Measurements from ENCODE around the gene YWHAG. TPM values are rescaled to one million over a fixed set of nuclear protein-coding genes. Genes with fewer than 3 reads are reported as not detected.

Gene YWHAG
- total and polyA plus RNA-seq, 2 experiments from 2014 or later = 82.2 to 179 TPM

GRCh38 chr7:76283254-76284159 lies 75.3 kb downstream of the YWHAG start:
- no peak overlapping the region for H3K27ac Mint-ChIP-seq
- Histone ChIP-seq H3K9me2 (ENCODE audit: insufficient read depth) (no peaks in the 10 kb centered on the region), H3K4me2 (peak overlapping the region; percentile 87), H3K4me1 (ENCODE audit: insufficient read depth) (peaks cover 9% of the 10 kb centered on the region), H3K27ac (ENCODE audit: low read depth) (no peak overlapping the region), H2AFZ (no peak overlapping the region; the same call in 1 of the 2 replicates), H3K36me3 (ENCODE audit: insufficient read depth) (no peaks in the 10 kb centered on the region), H3K27me3 (ENCODE audit: insufficient read depth) (peaks cover 53% of the 10 kb centered on the region), H3F3A (replicated peaks; ENCODE audit: low read depth) (peaks cover 7% of the 10 kb centered on the region; the same call in 1 of the 2 replicates), H3K79me2 (replicated peaks; ENCODE audit: insufficient read depth) (no peaks in the 10 kb centered on the region), H4K20me1 (replicated peaks; ENCODE audit: insufficient read depth) (no peaks in the 10 kb centered on the region; the same call in 1 of the 2 replicates), H3K4me3 (peak overlapping the region; percentile 76)
- DNase-seq (ENCODE audit: low spot score) = no peak
- no peak for ATAC-seq
- peak overlapping the region; percentile 70 for H3K4me3 Mint-ChIP-seq
- peaks cover 48% of the 10 kb centered on the region for H3K27me3 Mint-ChIP-seq (ENCODE audit: insufficient read depth, low read depth, poor library complexity)
- TF ChIP-seq POLR2AphosphoS5 (IDR thresholded peaks at IDR 0.05; ENCODE audit: low read depth) = no peak
- TF ChIP-seq, protein P1, sequence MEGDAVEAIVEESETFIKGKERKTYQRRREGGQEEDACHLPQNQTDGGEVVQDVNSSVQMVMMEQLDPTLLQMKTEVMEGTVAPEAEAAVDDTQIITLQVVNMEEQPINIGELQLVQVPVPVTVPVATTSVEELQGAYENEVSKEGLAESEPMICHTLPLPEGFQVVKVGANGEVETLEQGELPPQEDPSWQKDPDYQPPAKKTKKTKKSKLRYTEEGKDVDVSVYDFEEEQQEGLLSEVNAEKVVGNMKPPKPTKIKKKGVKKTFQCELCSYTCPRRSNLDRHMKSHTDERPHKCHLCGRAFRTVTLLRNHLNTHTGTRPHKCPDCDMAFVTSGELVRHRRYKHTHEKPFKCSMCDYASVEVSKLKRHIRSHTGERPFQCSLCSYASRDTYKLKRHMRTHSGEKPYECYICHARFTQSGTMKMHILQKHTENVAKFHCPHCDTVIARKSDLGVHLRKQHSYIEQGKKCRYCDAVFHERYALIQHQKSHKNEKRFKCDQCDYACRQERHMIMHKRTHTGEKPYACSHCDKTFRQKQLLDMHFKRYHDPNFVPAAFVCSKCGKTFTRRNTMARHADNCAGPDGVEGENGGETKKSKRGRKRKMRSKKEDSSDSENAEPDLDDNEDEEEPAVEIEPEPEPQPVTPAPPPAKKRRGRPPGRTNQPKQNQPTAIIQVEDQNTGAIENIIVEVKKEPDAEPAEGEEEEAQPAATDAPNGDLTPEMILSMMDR (conservative IDR thresholded peaks at IDR 0.05; ENCODE audit: low read depth in 2 of 2) = no peak
- TF ChIP-seq CREB1 (CRISPR knock-in tag; IDR thresholded peaks at IDR 0.05; ENCODE audit: low read depth) = no peak
- TF ChIP-seq ZNF114 (CRISPR knock-in tag; IDR thresholded peaks at IDR 0.05) = no peak
- no peak for TF ChIP-seq JUNB (IDR thresholded peaks at IDR 0.05; ENCODE audit: unreplicated experiment)
- no peak for TF ChIP-seq ZNF462 (CRISPR knock-in tag; IDR thresholded peaks at IDR 0.05)
- TF ChIP-seq STAT1 (IDR thresholded peaks at IDR 0.05; ENCODE audit: unreplicated experiment) = no peak
- H3K4me1 Mint-ChIP-seq = peaks cover 21% of the 10 kb centered on the region
- peaks cover 5% of the 10 kb centered on the region; the same call in 2 of the 3 replicates for H3K36me3 Mint-ChIP-seq (ENCODE audit: low read depth)
- H3K9me3 Mint-ChIP-seq = peaks cover 2% of the 10 kb centered on the region; the same call in 2 of the 3 replicates
